ENCODE data around the gene PFDN2. TPM values are rescaled to one million over a fixed set of nuclear protein-coding genes. Genes with fewer than 3 reads are reported as not detected.

PFDN2 gene
- total and polyA plus RNA-seq, 2 of the 4 experiments (the other 2 are of a cell fraction) = 62.4 to 179 TPM

GRCh38 chr1:161089938-161090337 lies 27.9 kb downstream of the PFDN2 start:
- H3K9ac ChIP-seq (ENCODE audit: low read depth, low read length) = no peak overlapping the region
- BruUV-seq (replicated peaks) = no TSS peak
- WGBS, 2 experiments (ENCODE audit: extremely low coverage in 2 of 2, insufficient read length in 1 of 2) = 71% methylated on average over 1 of the region's 5 CpGs; no CpG with 5 or more reads in 1 of the 2 experiments
- TF ChIP-seq MXI1 (IDR thresholded peaks at IDR 0.05; ENCODE audit: borderline replicate concordance, low read depth, low read length) = no peak
- TF ChIP-seq RCOR1 (IDR thresholded peaks at IDR 0.05; ENCODE audit: insufficient replicate concordance, low read length) = no peak
- H2BK5ac ChIP-seq (ENCODE audit: low read depth, low read length, poor library complexity, severe bottlenecking) = no peak overlapping the region
- intact Hi-C loops (cut with micrococcal nuclease) (no loop called here), dilution Hi-C loops (cut with HindIII; ENCODE audit: low sequenced_read_pairs, unreplicated experiment) (no loop called here), in situ Hi-C loops (cut with MboI; ENCODE audit: low sequenced_read_pairs) (no loop called here)
- H3K14ac ChIP-seq (replicated peaks; ENCODE audit: low read depth, low read length) = no peak overlapping the region
- H3K36me3 ChIP-seq (ENCODE audit: control insufficient read depth, insufficient read depth, low read length) = no peaks in the 10 kb centered on the region
- no peak overlapping the region for H4K91ac ChIP-seq (ENCODE audit: insufficient read depth, low read depth, low read length)
- H2AFZ ChIP-seq (replicated peaks; ENCODE audit: low read length, poor library complexity) = no peak overlapping the region
- H3K9me3 ChIP-seq (ENCODE audit: control insufficient read depth, insufficient read depth, low read length) = no peaks in the 10 kb centered on the region
- H3K4me1 ChIP-seq (ENCODE audit: control insufficient read depth, insufficient read depth, low read length) = peaks cover 14% of the 10 kb centered on the region
- H3K27ac ChIP-seq (ENCODE audit: insufficient read depth, low read length) = no peak overlapping the region
- ATAC-seq (ENCODE audit: low read depth) (no peak), DNase-seq (no peak)
- no peak overlapping the region for H3K4me2 ChIP-seq (ENCODE audit: low read depth, low read length)
- H3K56ac ChIP-seq (ENCODE audit: extremely low read depth, insufficient read depth, low read length) = no peak overlapping the region
- POLR2A ChIA-PET (ENCODE audit: unreplicated experiment) = no interaction called here
- H2AK9ac ChIP-seq (replicated peaks; ENCODE audit: low read depth, low read length, poor library complexity) = no peak overlapping the region
- H2BK120ac ChIP-seq (ENCODE audit: low read depth, low read length) = no peak overlapping the region
- no peak overlapping the region for H4K8ac ChIP-seq (ENCODE audit: low read depth in 2 of 2, low read length in 2 of 2)
- H3K18ac ChIP-seq (ENCODE audit: low read depth, low read length) = no peak overlapping the region
- no peak overlapping the region for H3K4me3 ChIP-seq (ENCODE audit: insufficient read depth, low read depth, low read length)
- no peaks in the 10 kb centered on the region for H4K20me1 ChIP-seq (ENCODE audit: insufficient read depth, low read length)
- no peak overlapping the region for H2AK5ac ChIP-seq (ENCODE audit: low read depth, low read length)
- no peak overlapping the region for H3K23ac ChIP-seq (ENCODE audit: low read depth, low read length)
- H3K9me1 ChIP-seq (ENCODE audit: insufficient read depth, low read length) = peaks cover 16% of the 10 kb centered on the region
- H2BK15ac ChIP-seq (ENCODE audit: low read depth, low read length) = no peak overlapping the region
- no peaks in the 10 kb centered on the region for H3K27me3 ChIP-seq (ENCODE audit: control insufficient read depth, insufficient read depth, low read length)
- H3K4ac ChIP-seq (ENCODE audit: low read depth, low read length) = no peak overlapping the region
- H2BK20ac ChIP-seq (ENCODE audit: low read depth, low read length) = no peak overlapping the region
- CTCF ChIA-PET = no interaction called here
- no peaks in the 10 kb centered on the region for H3K79me1 ChIP-seq (ENCODE audit: low read depth in 1 of 2, low read length in 2 of 2)
- H4K5ac ChIP-seq (ENCODE audit: low read depth, low read length) = no peak overlapping the region
